Loucy (cell line): ENCODE results near the gene LAMP2.
"Not testable (repeated sequence)": the region's sequence is repeated elsewhere in the genome, so short reads cannot be mapped to it uniquely, and the experiment has no call there.

ENCODE experiments used
- H2AFZ ChIP-seq: fragments of 200-600 bp; sonication (generic); 2 replicates; pipeline ENCODE4 v1.6.0; 2016; ENCODE audit warnings: antibody characterized with exemption, mild to moderate bottlenecking, low read length, moderate library complexity
- H3F3A ChIP-seq: fragments of 200-600 bp; 2 replicates; pipeline ENCODE4 v1.6.0; 2016; ENCODE audit warnings: antibody characterized with exemption, low read depth, mild to moderate bottlenecking
- H3K27me3 ChIP-seq: fragments of 200-600 bp; sonication (generic); 2 replicates; pipeline ENCODE4 v1.6.1; 2014; ENCODE audit warnings: low read length, mild to moderate bottlenecking; ENCODE audit not compliant: insufficient read depth, poor library complexity, severe bottlenecking
- H3K36me3 ChIP-seq: fragments of 200-600 bp; sonication (generic); 2 replicates; pipeline ENCODE4 v1.6.1; 2016; ENCODE audit warnings: low read length; ENCODE audit not compliant: insufficient read depth
- H3K4me1 ChIP-seq: fragments of 200-600 bp; sonication (generic); 2 replicates; pipeline ENCODE4 v1.5.1; 2014; ENCODE audit warnings: low read length, mild to moderate bottlenecking; ENCODE audit not compliant: insufficient read depth, poor library complexity, severe bottlenecking
- H3K4me2 ChIP-seq: fragments of 200-600 bp; sonication (generic); 2 replicates; pipeline ENCODE4 v1.6.0; 2014; ENCODE audit warnings: antibody characterized with exemption, low read length, low read depth, mild to moderate bottlenecking; ENCODE audit not compliant: poor library complexity, severe bottlenecking
- H3K4me3 ChIP-seq: fragments of 200-600 bp; sonication (generic); 2 replicates; pipeline ENCODE4 v1.5.1; 2014; ENCODE audit warnings: low read length, mild to moderate bottlenecking, mixed read lengths; ENCODE audit not compliant: poor library complexity, severe bottlenecking
- H3K79me2 ChIP-seq: fragments of 200-600 bp; sonication (generic); 2 replicates; pipeline ENCODE4 v1.6.1; 2014; ENCODE audit warnings: low read length; ENCODE audit not compliant: insufficient read depth
- H3K9ac ChIP-seq: fragments of 200-600 bp; sonication (generic); 2 replicates; pipeline ENCODE4 v1.6.0; 2014; ENCODE audit warnings: mild to moderate bottlenecking, low read depth, low read length, moderate library complexity; ENCODE audit not compliant: poor library complexity, severe bottlenecking
- H3K9me2 ChIP-seq: fragments of 200-600 bp; sonication (generic); replicated peaks from 2 replicates; pipeline ENCODE4 v1.6.1; 2016; ENCODE audit warnings: low read depth, low read length, mixed read lengths
- H3K9me3 ChIP-seq: fragments of 200-600 bp; sonication (generic); 2 replicates; pipeline ENCODE4 v1.6.1; 2014; ENCODE audit warnings: mild to moderate bottlenecking, antibody characterized with exemption, low read length, low read depth; ENCODE audit not compliant: insufficient read depth
- H4K20me1 ChIP-seq: fragments of 200-600 bp; sonication (generic); 2 replicates; pipeline ENCODE4 v1.6.0; 2014; ENCODE audit warnings: antibody characterized with exemption, low read length, mild to moderate bottlenecking; ENCODE audit not compliant: insufficient read depth, poor library complexity, severe bottlenecking
- CTCF ChIP-seq: fragments of 200-600 bp; sonication (generic); conservative IDR thresholded peaks from 2 replicates; pipeline ENCODE4 v1.5.1; 2014; ENCODE audit warnings: mild to moderate bottlenecking, antibody characterized with exemption, low read length
- EZH2phosphoT487 ChIP-seq: fragments of 200-600 bp; IDR thresholded peaks from 2 replicates; pipeline ENCODE4 v1.6.1; 2018; ENCODE audit warnings: antibody characterized with exemption, mild to moderate bottlenecking, moderate library complexity, borderline replicate concordance

Gene LAMP2

GRCh38 chrX:120476714-120477113 lies 7.6 kb upstream of the LAMP2 start:
- no peak for TF ChIP-seq CTCF
- TF ChIP-seq EZH2phosphoT487, result no peak
- no peak overlapping the region for H2AFZ ChIP-seq

GRCh38 chrX:120475447-120475846 lies 6.4 kb upstream of the LAMP2 start:
- H3K36me3 ChIP-seq, H3F3A ChIP-seq, H3K4me3 ChIP-seq, H3K9me3 ChIP-seq, H4K20me1 ChIP-seq, H3K4me1 ChIP-seq, H3K79me2 ChIP-seq, H3K9me2 ChIP-seq, H3K4me2 ChIP-seq, H3K27me3 ChIP-seq, H3K9ac ChIP-seq, H2AFZ ChIP-seq: not testable (repeated sequence)
- peak; percentile 47 for TF ChIP-seq CTCF

More at GRCh38 chrX:120476714-120477113, 7.6 kb upstream of the LAMP2 start:
- Histone ChIP-seq H3F3A (no peaks in the 10 kb centered on the region), H3K36me3 (no peaks in the 10 kb centered on the region), H3K79me2 (no peaks in the 10 kb centered on the region), H3K4me1 (no peaks in the 10 kb centered on the region), H3K9me3 (no peaks in the 10 kb centered on the region), H3K4me2 (no peak overlapping the region), H3K4me3 (no peak overlapping the region), H3K9ac (no peak overlapping the region), H3K9me2 (no peaks in the 10 kb centered on the region), H3K27me3 (no peaks in the 10 kb centered on the region), H4K20me1 (no peaks in the 10 kb centered on the region)

GRCh38 chrX:120474085-120474484 lies 5.0 kb upstream of the LAMP2 start:
- TF ChIP-seq CTCF, result no peak
- TF ChIP-seq EZH2phosphoT487, result no peak
- H3K36me3 ChIP-seq, result no peaks in the 10 kb centered on the region

GRCh38 chrX:120469657-120470056 lies 561 bp upstream of the LAMP2 start:
- H3K4me1 ChIP-seq, H3F3A ChIP-seq, H3K27me3 ChIP-seq, H3K9me3 ChIP-seq, H3K4me3 ChIP-seq, H3K4me2 ChIP-seq, H2AFZ ChIP-seq, H3K9ac ChIP-seq, H3K9me2 ChIP-seq, H3K36me3 ChIP-seq: not testable (repeated sequence)
- Histone ChIP-seq H3K79me2 (peaks cover 44% of the 10 kb centered on the region), H4K20me1 (peaks cover 34% of the 10 kb centered on the region)

More at GRCh38 chrX:120474085-120474484, 5.0 kb upstream of the LAMP2 start:
- Histone ChIP-seq H3K9me3 (no peaks in the 10 kb centered on the region), H3F3A (no peaks in the 10 kb centered on the region), H3K9ac (no peak overlapping the region), H2AFZ (no peak overlapping the region), H3K4me3 (no peak overlapping the region), H4K20me1 (no peaks in the 10 kb centered on the region), H3K79me2 (peaks cover under 1% of the 10 kb centered on the region; the same call in 1 of the 2 replicates), H3K4me2 (no peak overlapping the region), H3K27me3 (no peaks in the 10 kb centered on the region), H3K9me2 (no peaks in the 10 kb centered on the region), H3K4me1 (no peaks in the 10 kb centered on the region)
